ENCODE data around the gene PHC1.
"Not testable (repeated sequence)": the region's sequence is repeated elsewhere in the genome, so short reads cannot be mapped to it uniquely, and the experiment has no call there.

PHC1 gene

DNA sequence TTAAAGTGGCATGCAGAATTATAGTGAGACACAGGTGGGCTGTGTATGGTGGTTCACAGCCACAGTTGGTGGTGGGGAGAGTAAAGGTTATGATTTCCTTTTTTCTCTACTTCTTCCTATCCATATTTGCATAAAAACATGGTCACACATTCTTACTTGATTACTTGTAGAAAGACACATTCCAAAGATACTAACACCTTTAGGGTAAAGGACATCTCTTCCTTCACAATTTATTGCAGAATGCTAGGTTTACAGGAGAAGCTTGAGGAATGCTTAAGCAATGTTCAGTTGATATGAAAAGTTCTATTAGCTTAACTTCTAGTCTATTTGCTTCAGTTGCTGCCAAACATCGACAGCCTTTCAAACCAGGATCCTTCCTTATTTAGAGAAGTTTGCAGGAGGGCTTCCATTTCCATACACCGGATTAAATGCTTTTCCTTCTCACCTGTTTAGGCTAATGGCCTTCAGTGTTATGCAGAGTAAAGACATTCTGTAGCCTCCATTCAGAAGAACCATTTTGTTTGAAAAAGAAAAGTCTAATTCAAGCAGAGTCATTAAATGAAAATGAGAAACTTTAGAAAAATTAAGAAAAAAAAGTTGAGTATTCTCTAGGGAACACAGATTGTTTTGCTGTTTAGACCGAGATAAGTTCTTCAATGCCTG lies 2.6 kb upstream of the PHC1 start:
- no peak for DNase-seq

DNA sequence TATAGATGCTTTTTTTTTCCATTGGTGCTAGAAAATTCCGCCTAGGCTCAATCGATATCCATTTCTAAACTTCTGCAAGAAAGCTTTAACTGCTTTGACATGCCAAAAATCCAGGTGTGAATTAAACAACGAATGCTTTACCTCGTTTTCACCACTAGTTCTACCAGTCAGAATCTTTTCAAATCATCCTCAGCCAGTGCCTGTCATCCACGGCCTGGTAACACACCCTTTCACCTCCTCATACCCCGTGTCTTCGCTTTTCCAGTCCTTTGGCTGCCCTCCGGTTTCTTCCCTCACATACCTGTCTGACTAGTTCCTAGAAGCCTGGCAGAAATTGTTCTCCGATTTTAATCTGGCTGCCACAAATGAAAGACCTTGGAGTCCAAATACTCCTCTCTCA lies 1.4 kb upstream of the PHC1 start:
- peak; percentile 46 for DNase-seq

DNA sequence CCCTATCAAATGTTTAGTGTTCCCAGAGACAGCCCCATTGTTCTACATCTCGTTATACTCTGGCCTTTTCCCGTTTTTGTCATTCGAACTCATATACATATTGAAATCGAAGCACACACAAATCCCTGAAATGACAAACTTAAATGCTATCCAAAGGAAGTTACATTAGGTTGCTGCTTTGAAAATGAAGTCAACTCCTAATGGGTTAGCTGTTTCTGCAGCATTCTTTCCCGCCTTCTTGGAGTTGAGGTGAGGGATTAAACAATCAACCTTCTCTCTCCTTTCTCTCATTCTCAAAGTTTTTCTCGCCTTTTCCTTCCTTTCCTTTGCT lies 642 bp upstream of the PHC1 start:
- no peak for DNase-seq

DNA sequence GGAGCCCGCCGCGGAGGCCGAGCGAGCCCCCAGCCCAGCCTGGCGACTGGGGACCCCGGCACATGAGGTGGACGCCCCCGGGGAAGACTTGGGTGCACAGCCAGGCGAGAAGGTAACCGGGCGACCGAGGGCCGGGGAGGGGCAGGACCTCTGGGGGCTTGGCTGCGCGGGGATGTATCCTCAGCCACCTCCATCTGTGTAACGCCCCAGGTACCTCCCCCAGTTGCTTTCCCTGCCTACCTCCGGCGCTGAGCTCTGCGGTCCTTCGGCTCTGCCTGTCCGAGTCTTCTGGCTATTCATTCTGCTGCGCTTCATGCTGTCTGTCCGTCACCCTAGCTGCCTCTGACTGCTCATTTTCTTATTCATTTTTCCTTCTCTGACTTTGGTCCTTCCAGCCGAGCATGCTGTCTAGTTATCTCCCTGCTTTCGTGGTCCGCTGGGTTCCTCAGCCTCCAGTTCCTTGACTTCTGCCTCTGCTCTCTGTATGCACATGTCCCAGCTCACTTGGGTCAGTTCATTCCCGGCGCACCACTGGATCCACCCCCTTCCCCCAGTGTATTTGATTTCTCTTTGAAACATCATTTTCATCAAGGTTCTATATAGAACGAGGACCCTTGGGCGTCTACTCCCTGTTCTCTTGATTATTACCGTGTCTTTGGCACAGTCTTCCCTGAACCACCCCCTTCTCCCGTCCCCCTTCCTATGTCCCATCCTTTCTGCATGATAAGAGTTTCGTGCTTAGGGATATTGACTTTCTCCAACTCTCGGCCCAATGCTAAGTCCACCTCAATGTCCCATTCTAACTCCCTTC lies 612 bp downstream of the PHC1 start:
- DNase-seq: peak; percentile 69

DNA sequence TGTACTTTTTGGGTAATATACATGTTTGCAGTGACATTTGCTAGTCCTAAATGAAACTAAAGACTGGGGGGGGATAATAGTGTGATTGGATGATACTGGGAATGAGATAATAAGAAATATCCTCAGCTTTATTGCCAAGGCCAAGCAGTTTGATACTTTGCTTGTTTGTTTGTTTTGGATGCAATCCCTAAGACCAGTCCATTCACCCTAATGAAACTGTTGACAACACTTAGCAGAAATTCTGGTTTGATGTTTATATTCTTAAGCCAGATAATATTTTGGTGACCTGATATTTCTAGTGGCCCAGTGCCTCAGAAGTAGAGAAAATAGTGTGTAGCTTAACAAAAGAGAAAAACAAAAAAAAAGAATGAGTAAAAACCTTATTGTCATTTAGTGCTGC lies 1.8 kb downstream of the PHC1 start:
- DNase-seq: no peak

DNA sequence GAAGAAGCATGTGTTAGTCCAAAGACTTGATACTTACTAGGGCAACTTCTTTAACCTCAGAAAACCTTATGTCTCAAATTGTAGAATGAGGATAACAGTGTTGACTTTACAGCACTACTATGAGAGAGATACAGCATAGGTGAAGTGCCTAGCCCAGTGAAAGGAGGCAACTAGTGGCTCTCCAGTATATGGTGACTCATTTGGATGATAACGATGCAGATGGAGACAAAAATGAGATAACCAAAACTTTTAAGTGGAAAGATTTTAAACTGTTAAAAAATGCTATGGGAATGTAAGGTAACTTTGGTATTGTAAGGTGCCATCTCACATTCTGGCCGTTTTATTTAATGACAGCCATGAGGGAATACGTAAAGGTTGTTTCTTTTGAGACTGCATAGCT lies 2.7 kb downstream of the PHC1 start:
- no peak for DNase-seq

DNA sequence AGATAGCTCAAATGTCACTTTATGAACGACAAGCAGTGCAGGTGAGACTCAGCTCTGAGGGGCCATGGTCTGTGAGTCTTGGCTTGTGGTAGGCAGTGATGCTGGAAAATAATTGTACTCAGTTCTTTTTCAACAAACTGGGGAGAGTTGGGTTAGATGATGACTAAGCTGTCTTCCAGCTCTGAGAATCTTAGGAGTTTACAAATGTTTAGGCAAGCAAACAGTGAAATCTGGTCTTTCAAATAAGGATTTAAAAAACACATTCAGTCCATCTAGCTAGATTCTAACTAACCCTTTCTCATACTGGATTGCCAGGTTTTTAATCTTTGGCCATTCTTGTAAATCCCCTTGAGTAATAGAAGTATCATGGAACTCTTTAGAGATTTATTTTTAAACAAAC lies 3.4 kb downstream of the PHC1 start:
- no peak for DNase-seq

DNA sequence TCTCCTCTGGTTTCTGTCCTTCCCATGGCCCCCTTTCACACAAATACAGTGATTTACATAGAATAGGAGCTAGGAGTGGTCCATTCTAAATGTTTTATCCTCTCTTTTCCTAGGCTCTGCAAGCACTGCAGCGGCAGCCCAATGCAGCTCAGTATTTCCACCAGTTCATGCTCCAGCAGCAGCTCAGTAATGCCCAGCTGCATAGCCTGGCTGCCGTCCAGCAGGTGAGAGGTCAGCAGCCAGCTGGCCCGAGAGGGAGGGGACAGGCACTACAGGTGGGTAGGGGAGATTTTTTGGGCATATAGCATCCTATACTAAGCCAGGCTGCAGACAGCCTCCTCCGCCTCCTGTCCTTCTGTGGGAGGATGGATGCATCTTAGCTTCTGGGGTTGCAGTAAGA lies 5.3 kb downstream of the PHC1 start:
- DNase-seq: not testable (repeated sequence)

DNA sequence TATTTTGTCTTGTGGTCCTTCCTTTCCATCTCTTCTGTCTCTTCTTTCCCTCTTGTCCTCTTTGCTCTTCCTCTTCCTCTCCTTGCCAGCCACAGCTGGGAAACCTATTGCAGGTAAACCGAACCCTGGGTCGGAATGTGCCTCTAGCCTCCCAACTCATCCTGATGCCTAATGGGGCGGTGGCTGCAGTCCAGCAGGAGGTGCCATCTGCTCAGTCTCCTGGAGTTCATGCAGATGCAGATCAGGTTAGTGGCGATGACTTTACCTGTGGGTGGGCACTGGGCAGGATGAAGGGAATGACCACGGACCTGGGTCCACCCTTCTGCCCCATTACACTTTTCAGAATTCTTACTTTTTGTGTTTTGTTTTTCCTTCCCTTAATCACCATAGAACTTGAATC lies 8.2 kb downstream of the PHC1 start:
- no peak for DNase-seq

DNA sequence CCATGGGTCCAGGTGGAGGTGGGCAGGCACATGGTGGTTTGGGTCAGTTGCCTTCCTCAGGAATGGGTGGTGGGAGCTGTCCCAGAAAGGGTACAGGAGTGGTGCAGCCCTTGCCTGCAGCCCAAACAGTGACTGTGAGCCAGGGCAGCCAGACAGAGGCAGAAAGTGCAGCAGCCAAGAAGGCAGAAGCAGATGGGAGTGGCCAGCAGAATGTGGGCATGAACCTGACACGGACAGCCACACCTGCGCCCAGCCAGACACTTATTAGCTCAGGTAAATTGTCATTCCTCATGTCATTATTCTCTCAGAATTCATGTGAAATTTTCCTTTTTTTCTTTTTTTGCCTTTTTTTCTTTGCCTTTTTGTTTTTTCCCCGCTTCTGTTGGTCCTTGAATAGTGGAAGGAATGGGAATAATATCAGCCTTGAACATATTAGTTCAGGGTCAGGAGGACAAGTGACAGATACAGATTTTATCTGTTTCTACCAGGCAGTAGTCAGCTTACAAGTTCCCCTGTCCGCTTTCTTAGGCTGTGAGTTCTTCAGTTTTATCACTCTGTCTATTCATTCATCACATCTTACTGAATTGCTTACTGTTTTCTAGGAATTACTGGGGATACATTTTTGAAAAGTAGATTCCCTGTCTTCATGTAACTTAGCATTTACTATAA lies 16.5 kb downstream of the PHC1 start:
- DNase-seq: not testable (repeated sequence)

DNA sequence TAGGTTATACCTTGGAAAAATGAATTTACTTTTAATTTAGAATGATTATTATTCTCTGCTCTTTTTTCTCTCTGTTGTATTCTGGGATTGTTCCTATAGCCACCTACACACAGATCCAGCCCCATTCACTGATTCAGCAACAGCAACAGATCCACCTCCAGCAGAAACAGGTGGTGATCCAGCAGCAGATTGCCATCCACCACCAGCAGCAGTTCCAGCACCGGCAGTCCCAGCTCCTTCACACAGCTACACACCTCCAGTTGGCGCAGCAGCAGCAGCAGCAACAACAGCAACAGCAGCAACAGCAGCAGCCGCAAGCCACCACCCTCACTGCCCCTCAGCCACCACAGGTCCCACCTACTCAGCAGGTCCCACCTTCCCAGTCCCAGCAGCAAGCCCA lies 18.2 kb downstream of the PHC1 start:
- not testable (repeated sequence) for DNase-seq

DNA sequence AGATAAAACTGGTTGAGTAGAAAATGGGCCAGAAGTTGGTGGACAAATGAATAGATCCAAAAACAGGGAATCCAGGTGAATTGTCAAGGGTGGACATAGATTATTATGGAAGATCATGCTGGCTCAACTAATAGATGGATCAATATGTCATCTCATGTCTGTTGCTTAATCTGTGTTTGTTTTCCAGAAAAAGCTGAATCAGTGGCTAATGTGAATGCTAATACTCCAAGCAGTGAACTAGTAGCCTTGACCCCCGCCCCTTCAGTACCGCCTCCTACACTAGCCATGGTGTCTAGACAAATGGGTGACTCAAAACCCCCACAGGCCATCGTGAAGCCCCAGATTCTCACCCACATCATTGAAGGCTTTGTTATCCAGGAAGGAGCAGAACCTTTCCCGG lies 19.8 kb downstream of the PHC1 start:
- not testable (repeated sequence) for DNase-seq

DNA sequence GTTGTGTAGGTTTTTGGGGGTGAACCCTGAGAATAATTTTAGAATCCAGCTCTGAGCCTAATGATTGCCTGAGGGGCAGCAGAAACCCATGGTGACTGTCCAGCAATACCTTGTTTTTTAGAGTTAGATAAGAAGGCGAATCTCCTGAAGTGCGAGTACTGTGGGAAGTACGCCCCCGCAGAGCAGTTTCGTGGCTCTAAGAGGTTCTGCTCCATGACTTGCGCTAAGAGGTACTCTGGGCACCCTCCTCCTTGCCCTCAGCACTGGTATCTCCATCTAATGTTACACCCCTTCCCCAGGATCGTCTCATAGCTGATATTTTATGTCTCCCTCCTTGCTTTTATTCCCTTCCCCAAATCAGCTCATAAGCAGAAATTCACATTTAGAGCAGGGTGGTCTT lies 22.4 kb downstream of the PHC1 start:
- DNase-seq: no peak

DNA sequence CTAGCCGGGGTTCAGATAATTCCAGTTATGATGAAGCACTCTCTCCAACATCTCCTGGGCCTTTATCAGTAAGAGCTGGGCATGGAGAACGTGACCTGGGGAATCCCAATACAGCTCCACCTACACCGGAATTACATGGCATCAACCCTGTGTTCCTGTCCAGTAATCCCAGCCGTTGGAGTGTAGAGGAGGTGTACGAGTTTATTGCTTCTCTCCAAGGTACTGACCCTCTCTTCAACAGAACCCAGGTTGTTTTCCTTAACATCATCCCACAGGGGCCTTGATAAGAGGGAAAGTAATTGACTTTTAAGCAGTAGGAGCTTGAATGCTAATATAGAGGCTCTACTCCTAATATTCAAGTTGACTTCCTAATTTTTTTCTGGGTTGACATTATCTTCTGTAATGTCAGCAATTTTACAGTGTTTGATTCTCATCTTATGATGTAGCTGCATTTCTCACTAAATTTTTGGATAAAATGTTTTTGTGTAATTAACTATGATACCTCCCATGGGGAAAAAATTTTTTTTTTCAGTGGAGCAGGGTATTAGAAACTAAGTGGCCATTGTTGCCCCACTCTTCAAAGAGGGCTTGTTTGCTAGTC lies 23.6 kb downstream of the PHC1 start:
- not testable (repeated sequence) for DNase-seq

DNA sequence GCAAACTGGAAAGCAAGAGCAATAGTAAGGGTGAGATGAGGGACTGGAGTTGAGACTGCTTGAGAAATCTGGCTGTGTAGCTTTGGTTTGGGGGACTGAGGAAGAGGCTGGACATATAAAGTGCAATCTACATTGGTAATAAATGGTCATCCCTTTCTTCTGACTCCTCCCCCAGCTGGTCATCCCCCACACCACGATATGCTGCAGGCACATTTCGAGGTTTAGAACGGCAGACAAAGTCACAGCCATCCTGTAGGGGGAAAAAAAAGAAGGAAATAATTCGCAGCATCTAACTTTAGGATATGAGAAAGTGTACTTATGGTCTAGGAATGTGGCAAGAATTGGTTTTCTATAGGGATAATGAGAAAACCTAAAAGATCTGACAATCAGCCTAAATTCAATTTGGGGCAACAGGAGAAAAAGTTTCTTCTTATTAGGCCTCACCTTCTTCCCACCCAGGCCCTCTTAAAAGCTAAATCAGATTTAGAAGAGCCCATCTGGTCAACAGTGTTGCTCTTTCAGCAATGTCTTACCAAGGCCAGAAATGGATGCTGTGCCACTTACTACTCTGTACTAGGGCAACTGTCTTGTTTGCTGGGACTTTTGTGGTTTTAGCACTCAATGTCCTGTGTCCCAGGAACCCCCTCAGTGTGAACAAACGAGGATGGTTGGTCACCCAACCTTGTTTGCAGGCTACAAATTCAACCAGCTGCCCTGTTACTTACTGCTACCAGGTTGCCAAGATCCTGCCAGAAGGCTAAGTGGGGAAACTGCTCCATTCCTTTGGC lies 27.6 kb downstream of the PHC1 start:
- DNase-seq: no peak

DNA sequence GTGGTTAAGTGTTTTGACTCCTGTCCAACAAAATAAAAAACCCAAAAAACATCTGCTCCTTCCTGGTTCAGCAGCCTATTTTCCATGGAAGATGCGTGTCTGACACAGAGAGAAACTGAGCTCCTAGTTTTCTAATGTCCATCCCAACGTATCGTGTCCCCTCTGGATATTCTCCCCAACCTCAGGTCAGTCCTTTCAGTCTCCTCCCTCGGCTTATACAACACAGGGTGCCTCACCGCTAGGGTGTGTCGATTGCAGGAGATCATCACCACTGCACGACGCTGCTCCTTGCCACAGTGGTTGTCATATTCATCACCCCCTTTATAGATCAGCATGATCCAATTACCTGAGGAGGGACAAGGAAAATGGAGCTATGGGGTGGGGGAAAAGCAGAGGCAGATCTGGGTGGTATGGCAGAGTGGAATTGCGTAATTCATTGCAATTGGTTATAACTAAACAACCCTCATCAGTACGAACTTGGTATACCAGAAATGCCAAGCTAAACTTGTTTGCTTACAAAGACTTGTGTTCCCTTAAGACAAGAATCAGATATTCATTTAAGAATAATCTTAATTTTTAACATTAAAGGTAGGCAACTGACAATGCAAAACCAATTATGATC lies 29.4 kb downstream of the PHC1 start:
- no peak for DNase-seq

DNA sequence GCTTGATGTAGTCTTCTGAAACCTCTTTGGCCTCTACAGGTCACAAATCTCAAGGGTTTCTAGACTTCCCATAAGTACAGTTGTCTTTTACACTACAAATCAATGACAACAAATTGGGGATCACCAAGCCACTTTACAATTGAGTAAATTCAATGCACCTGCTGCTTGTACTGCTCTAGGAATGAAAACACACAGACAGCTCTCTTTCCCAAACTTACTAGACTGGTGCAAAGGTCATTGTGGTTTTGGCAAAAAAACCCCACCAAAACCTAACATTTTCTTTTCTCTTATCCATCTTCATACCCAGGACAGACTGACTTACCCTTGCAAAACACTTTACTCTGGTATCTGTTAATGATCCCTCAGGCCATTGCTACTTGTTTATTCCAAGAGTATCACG lies 32.4 kb downstream of the PHC1 start:
- no peak for DNase-seq

DNA sequence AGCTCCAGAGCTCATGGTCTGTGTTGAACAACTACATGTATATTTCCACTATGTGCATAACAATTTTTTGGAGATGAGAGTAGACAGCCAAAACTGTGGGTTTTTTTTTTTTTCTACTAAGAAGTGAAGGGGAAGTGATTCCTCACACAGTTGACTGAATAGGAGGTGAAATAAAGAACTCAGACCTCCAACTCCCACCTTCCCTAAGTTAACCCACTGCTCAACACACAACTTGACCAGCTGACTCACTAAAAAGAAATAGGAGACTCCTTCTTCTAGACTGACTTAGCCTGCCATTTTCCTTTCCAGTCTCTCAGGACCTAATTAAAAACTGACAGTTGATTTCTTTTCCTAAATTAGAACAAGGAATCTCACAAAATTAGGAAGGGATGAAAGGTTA lies 33.4 kb downstream of the PHC1 start:
- no peak for DNase-seq

DNA sequence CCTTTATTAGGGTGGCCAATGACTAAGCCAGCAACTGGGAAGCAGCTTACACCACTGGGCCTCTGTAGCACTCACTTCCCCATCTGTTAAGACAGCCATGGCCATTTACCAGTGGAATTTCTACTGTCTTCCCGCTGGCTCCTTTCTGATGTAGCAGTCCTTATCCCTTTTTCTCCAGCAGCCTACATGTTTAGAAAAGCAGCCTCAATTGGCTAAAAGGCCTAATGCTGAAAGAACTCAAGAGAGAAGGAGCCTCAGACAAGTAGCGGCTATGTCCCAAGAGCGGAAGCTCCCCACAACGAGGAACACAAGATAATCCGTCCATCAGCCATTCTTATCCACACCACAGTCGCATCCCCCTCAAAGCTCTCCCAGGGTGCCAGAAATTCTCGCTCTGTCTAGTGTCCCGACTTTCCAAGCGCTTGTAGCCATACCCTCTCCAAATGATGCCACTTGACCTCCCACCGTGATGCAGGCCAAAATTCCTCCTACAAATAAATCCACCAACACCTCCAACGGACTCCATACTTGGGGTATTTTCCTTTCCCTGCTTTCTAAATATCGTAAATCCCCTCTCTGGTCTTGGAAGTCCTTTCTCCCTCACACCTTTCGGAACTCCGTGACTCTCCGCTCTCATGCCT lies 34.5 kb downstream of the PHC1 start:
- DNase-seq: peak; percentile 20

DNA sequence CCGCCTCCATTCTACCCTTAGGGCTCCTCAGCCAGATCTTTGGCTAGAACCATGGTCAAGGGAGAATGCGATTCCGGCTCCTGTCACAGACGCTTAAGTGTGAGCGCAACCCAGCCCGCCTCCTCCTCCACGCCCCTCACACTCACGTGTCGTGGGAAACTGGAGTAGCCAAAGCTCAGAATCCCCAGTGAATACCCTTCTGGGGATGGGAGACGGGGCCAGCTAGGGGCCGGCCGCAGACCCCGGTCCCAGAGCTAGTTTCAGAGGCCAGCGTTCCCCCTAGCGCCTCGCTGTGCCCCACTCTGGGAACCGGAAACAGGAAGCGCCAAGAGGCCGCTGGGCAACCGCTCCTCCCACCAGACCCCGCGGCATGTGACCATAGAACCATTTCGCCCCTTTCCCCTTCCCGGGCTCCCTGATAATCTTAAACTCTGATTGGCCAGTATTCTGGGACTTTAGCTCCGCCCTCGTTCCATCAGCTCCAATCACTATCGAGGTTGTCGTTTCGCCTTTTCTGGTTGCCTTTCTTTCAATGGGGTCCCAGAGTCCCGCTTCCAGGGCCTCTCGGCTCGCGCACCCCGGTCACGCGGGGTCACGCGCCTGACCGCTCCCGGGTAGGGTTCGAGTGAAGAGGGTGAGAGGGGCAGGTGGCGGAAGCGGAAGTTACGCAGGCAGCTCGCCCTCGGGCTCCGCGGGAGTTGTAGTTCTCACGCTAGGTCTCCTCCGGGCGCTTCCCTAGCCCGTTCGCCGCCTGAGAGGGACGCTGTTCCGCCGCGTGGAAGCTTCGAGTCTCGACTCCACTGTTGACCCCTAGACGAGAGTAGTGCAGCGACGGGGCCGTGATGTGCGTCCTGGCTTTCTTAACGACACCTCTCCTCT lies 35.3 kb downstream of the PHC1 start, which contains the start of gene M6PR:
Gene M6PR, minus strand, starts transcription at position 304 of the 879 bp plus-strand sequence. CDS start 3,241 bp downstream, outside the sequence.
- peak; percentile 90 for DNase-seq

DNA sequence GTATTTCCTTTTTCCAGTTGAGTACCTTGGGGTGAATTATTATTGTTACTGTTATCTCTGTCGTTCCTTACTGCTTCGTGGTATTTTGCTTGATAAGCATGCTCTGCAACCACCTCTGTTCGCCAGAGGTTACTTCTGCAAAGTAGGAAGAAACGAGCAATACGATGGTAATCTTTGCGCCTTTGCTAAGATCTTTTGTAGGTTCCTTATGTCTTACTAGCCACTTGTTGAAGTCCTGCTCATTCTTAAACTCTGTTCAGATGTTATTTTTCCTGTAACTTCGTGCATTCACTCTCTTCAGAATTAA lies 35.9 kb downstream of the PHC1 start:
- DNase-seq: no peak

Data from CD4-positive, alpha-beta T cell treated with Interleukin-10 for 1 hour (primary cell).